Breast epithelium (tissue), 3 donors: ENCODE data around the gene RPL37.

Source experiments
- POLR2A ChIP-seq: fragments of 450-650 bp; IDR thresholded peaks from one replicate; pipeline ENCODE4 v1.6.1; 2016; ENCODE audit warnings: antibody characterized with exemption, mild to moderate bottlenecking, moderate library complexity
- POLR2AphosphoS5 ChIP-seq, 3 donors: sonication (generic); formaldehyde crosslinking; IDR thresholded peaks; one replicate each; pipeline ENCODE4 v1.6.1; 2017; ENCODE audit warnings: antibody characterized with exemption in 3 of 3

GRCh38 chr5:40823459-40823858, 11.6 kb downstream of the RPL37 start:
- TF ChIP-seq POLR2A = no peak
- TF ChIP-seq POLR2AphosphoS5 (IDR thresholded peaks at IDR 0.05) = no peak
